ENCODE measurements around the gene CELF2.

The CELF2 gene

DNA sequence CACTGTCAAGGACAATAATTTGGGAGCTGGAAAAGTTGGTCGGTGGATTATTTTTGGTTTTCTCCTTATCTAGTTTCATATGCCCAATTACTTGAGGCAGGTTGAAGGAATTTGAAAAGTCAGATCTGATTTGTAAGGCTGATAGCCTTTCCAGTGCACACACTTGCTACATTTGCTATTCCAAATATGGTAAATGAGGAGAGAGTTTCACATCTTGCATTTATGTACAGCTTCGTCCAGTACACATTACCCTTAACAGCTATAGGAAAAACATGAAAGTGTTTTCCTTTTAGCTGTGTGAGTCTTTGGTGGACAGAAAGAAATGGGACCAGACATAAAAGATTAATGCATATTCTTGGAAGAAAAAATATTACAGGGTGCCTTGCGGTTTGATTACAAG, 201.8 kb downstream of the CELF2 start (continued):
- TF ChIP-seq ZNF513 (tag by site-specific recombination; IDR thresholded peaks at IDR 0.05) (no peak), ZNF843 (tag by site-specific recombination; IDR thresholded peaks at IDR 0.05) (no peak), ZNF221 (tag by site-specific recombination; IDR thresholded peaks at IDR 0.05; ENCODE audit: borderline replicate concordance) (no peak), ZNF791 (tag by site-specific recombination; IDR thresholded peaks at IDR 0.05) (no peak), MZF1 (tag by site-specific recombination; IDR thresholded peaks at IDR 0.05; ENCODE audit: borderline replicate concordance) (no peak)

- ChIA-PET CTCF (no interaction called here), POLR2A (no interaction called here)
- Histone ChIP-seq H3K4me3 (ENCODE audit: low read depth, low read length) (no peak overlapping the region), H3K9me3 (ENCODE audit: control insufficient read depth, insufficient read depth, low read depth, low read length) (no peaks in the 10 kb centered on the region), H3K36me3 (ENCODE audit: control insufficient read depth in 2 of 2, insufficient read depth in 1 of 2, low read length in 2 of 2) (no peaks in the 10 kb centered on the region; a peak in 1 of 3 replicates), H3K27ac (ENCODE audit: extremely low read depth, low read depth, low read length) (no peak overlapping the region), H3K4me1 (ENCODE audit: control insufficient read depth, insufficient read depth, low read length) (no peaks in the 10 kb centered on the region)
- TF ChIP-seq ZNF544 (tag by site-specific recombination; IDR thresholded peaks at IDR 0.05) (no peak), PATZ1 (tag by site-specific recombination; IDR thresholded peaks at IDR 0.05) (no peak)
- TF ChIP-seq, protein P1, sequence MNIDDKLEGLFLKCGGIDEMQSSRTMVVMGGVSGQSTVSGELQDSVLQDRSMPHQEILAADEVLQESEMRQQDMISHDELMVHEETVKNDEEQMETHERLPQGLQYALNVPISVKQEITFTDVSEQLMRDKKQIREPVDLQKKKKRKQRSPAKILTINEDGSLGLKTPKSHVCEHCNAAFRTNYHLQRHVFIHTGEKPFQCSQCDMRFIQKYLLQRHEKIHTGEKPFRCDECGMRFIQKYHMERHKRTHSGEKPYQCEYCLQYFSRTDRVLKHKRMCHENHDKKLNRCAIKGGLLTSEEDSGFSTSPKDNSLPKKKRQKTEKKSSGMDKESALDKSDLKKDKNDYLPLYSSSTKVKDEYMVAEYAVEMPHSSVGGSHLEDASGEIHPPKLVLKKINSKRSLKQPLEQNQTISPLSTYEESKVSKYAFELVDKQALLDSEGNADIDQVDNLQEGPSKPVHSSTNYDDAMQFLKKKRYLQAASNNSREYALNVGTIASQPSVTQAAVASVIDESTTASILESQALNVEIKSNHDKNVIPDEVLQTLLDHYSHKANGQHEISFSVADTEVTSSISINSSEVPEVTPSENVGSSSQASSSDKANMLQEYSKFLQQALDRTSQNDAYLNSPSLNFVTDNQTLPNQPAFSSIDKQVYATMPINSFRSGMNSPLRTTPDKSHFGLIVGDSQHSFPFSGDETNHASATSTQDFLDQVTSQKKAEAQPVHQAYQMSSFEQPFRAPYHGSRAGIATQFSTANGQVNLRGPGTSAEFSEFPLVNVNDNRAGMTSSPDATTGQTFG (tag by site-specific recombination; IDR thresholded peaks at IDR 0.05; ENCODE audit: borderline replicate concordance) = no peak
- TF ChIP-seq, protein P2, sequence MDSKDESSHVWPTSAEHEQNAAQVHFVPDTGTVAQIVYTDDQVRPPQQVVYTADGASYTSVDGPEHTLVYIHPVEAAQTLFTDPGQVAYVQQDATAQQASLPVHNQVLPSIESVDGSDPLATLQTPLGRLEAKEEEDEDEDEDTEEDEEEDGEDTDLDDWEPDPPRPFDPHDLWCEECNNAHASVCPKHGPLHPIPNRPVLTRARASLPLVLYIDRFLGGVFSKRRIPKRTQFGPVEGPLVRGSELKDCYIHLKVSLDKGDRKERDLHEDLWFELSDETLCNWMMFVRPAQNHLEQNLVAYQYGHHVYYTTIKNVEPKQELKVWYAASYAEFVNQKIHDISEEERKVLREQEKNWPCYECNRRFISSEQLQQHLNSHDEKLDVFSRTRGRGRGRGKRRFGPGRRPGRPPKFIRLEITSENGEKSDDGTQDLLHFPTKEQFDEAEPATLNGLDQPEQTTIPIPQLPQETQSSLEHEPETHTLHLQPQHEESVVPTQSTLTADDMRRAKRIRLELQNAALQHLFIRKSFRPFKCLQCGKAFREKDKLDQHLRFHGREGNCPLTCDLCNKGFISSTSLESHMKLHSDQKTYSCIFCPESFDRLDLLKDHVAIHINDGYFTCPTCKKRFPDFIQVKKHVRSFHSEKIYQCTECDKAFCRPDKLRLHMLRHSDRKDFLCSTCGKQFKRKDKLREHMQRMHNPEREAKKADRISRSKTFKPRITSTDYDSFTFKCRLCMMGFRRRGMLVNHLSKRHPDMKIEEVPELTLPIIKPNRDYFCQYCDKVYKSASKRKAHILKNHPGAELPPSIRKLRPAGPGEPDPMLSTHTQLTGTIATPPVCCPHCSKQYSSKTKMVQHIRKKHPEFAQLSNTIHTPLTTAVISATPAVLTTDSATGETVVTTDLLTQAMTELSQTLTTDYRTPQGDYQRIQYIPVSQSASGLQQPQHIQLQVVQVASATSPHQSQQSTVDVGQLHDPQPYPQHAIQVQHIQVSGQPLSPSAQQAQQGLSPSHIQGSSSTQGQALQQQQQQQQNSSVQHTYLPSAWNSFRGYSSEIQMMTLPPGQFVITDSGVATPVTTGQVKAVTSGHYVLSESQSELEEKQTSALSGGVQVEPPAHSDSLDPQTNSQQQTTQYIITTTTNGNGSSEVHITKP (tag by site-specific recombination; IDR thresholded peaks at IDR 0.05) = no peak
Observed at GRCh38 chr10:11223081-11223480, 205.4 kb downstream of the CELF2 start.

GRCh38 chr10:11223507-11224140, 206.0 kb downstream of the CELF2 start:
- ChIA-PET POLR2A (no interaction called here), CTCF (no interaction called here)
- Histone ChIP-seq H3K36me3 (ENCODE audit: control insufficient read depth in 2 of 2, insufficient read depth in 1 of 2, low read length in 2 of 2) (no peaks in the 10 kb centered on the region), H3K4me3 (ENCODE audit: low read depth, low read length) (no peak overlapping the region), H3K4me1 (ENCODE audit: control insufficient read depth, insufficient read depth, low read length) (no peaks in the 10 kb centered on the region), H3K27ac (ENCODE audit: extremely low read depth, low read depth, low read length) (no peak overlapping the region), H3K9me3 (ENCODE audit: control insufficient read depth, insufficient read depth, low read depth, low read length) (no peaks in the 10 kb centered on the region)
- TF ChIP-seq, protein P3, sequence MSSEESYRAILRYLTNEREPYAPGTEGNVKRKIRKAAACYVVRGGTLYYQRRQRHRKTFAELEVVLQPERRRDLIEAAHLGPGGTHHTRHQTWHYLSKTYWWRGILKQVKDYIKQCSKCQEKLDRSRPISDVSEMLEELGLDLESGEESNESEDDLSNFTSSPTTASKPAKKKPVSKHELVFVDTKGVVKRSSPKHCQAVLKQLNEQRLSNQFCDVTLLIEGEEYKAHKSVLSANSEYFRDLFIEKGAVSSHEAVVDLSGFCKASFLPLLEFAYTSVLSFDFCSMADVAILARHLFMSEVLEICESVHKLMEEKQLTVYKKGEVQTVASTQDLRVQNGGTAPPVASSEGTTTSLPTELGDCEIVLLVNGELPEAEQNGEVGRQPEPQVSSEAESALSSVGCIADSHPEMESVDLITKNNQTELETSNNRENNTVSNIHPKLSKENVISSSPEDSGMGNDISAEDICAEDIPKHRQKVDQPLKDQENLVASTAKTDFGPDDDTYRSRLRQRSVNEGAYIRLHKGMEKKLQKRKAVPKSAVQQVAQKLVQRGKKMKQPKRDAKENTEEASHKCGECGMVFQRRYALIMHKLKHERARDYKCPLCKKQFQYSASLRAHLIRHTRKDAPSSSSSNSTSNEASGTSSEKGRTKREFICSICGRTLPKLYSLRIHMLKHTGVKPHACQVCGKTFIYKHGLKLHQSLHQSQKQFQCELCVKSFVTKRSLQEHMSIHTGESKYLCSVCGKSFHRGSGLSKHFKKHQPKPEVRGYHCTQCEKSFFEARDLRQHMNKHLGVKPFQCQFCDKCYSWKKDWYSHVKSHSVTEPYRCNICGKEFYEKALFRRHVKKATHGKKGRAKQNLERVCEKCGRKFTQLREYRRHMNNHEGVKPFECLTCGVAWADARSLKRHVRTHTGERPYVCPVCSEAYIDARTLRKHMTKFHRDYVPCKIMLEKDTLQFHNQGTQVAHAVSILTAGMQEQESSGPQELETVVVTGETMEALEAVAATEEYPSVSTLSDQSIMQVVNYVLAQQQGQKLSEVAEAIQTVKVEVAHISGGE (tag by site-specific recombination; conservative IDR thresholded peaks at IDR 0.05; ENCODE audit: low read depth) = no peak
- TF ChIP-seq FEZF1 (tag by site-specific recombination; IDR thresholded peaks at IDR 0.05) (no peak), KLF7 (tag by site-specific recombination; IDR thresholded peaks at IDR 0.05; ENCODE audit: borderline replicate concordance) (no peak), ZNF138 (tag by site-specific recombination; IDR thresholded peaks at IDR 0.05; ENCODE audit: borderline replicate concordance) (no peak), ZNF530 (tag by site-specific recombination; IDR thresholded peaks at IDR 0.05; ENCODE audit: low read depth) (no peak), ZIC2 (tag by site-specific recombination; IDR thresholded peaks at IDR 0.05) (no peak), HOXC10 (CRISPR knock-in tag; IDR thresholded peaks at IDR 0.05) (no peak), ZEB2 (tag by site-specific recombination; IDR thresholded peaks at IDR 0.05) (no peak), ZSCAN23 (tag by site-specific recombination; IDR thresholded peaks at IDR 0.05) (no peak), ZXDB (tag by site-specific recombination; IDR thresholded peaks at IDR 0.05) (no peak), ZNF133 (tag by site-specific recombination; IDR thresholded peaks at IDR 0.05) (no peak)
